ENCODE data around the gene TTC39C. TPM values are rescaled to one million over a fixed set of nuclear protein-coding genes. Genes with fewer than 3 reads are reported as not detected.
"Not testable (repeated sequence)": the region's sequence is repeated elsewhere in the genome, so short reads cannot be mapped to it uniquely, and the experiment has no call there.

The TTC39C gene
- total RNA-seq, 1 donor from 2014 or later = 68.4 TPM

DNA sequence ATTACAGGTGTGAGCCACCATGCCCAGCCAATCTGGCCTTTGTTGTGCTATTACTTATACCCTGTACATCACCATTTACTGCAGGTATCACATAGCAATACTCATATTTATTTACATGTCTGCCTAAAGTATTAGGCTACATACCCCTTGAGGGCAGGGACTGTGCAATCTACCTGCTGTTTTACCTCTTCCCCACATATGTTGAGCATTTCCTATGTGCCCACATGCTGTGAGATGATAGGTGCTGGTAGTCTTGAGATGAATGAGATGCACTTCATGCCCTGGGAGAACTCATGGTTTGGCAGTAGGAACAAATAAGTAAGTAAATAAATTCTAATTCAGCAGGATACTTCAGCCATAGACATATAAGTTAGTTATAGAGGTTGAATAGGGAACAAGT is 59.2 kb downstream of the TTC39C start:
- Mint-ChIP-seq H3K27ac (no peak overlapping the region), H3K9me3 (peaks cover 4% of the 10 kb centered on the region), H3K4me3 (no peak overlapping the region), H3K4me1 (peaks cover 11% of the 10 kb centered on the region), H3K36me3 (ENCODE audit: low read depth) (peaks cover 61% of the 10 kb centered on the region), H3K27me3 (no peaks in the 10 kb centered on the region)
- ATAC-seq (ENCODE audit: low read depth) (no peak), DNase-seq (no peak)
- POLR2A ChIA-PET = interaction anchor here (1.0 kb wide), 1 partner anchor 9 kb away, joined by 3 read pairs; no protein-coding TSS in a partner anchor
- CTCF ChIA-PET = no interaction called here
- intact Hi-C loops (cut with micrococcal nuclease) = loop anchor here (2.0 kb wide), 1 partner anchor 19 kb away; no protein-coding TSS in a partner anchor
- TF ChIP-seq, protein P1, sequence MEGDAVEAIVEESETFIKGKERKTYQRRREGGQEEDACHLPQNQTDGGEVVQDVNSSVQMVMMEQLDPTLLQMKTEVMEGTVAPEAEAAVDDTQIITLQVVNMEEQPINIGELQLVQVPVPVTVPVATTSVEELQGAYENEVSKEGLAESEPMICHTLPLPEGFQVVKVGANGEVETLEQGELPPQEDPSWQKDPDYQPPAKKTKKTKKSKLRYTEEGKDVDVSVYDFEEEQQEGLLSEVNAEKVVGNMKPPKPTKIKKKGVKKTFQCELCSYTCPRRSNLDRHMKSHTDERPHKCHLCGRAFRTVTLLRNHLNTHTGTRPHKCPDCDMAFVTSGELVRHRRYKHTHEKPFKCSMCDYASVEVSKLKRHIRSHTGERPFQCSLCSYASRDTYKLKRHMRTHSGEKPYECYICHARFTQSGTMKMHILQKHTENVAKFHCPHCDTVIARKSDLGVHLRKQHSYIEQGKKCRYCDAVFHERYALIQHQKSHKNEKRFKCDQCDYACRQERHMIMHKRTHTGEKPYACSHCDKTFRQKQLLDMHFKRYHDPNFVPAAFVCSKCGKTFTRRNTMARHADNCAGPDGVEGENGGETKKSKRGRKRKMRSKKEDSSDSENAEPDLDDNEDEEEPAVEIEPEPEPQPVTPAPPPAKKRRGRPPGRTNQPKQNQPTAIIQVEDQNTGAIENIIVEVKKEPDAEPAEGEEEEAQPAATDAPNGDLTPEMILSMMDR (IDR thresholded peaks at IDR 0.05) = no peak

DNA sequence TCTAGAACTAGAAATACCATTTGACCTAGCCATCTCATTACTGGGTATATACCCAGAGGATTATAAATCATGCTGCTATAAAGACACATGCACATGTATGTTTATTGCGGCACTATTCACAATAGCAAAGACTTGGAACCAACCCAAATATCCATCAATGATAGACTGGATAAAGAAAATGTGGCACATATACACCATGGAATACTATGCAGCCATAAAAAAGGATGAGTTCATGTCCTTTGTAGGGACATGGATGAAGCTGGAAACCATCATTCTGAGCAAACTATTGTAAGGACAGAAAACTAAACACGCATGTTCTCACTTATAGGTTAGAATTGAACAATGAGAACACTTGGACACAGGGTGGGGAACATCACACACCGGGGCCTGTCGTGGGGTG is 60.2 kb downstream of the TTC39C start:
- POLR2A ChIA-PET; CTCF ChIA-PET; H3K27ac Mint-ChIP-seq; H3K9me3 Mint-ChIP-seq; ATAC-seq (ENCODE audit: low read depth); H3K4me1 Mint-ChIP-seq; DNase-seq; H3K4me3 Mint-ChIP-seq; H3K27me3 Mint-ChIP-seq: not testable (repeated sequence)
- intact Hi-C loops (cut with micrococcal nuclease) = loop anchor here (2.0 kb wide), 1 partner anchor 20 kb away; no protein-coding TSS in a partner anchor
- peaks cover 62% of the 10 kb centered on the region for H3K36me3 Mint-ChIP-seq (ENCODE audit: low read depth)

DNA sequence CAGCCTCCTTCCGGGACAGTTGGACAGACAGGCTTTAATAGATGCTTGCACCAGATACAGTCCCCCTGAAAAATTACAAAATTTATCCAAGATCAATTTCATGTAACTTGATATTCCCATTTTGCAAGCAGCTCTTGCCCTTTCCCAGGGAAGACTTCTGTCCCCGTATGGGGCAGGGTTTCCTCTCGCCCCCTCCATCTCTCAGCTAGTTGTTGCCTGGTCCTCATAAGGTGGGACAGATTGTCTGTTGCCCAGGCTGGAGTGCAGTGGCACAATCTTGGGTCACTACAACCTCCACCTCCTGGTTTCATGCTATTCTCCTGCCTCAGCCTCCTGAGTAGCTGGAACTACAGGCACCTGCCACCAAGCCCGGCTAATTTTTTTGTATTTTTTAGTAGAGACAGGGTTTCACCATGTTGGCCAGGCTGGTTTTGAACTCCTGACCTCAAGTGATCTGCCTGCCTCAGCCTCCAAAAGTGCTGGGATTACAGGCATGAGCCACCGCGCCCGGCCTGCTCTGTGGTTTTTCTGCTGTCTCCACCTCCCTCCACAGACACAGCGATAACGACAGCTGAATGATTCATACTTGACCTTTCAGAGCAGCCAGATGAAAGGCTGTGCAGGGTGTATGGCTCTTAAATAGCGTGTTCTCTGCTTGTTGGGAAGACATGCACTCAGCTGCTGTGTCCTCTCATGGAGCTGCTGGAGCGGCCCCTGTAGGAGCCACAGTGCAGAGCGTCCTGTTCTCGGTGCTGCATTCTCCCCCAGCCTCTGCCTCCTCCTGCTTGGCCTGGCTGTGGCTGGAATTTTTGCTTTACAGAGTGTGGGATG is 61.4 kb downstream of the TTC39C start:
- intact Hi-C loops (cut with micrococcal nuclease) = loop anchor here (2.0 kb wide), 1 partner anchor 21 kb away; no protein-coding TSS in a partner anchor
- Mint-ChIP-seq H3K27me3 (no peaks in the 10 kb centered on the region), H3K27ac (no peak overlapping the region), H3K9me3 (peaks cover 4% of the 10 kb centered on the region), H3K4me3 (no peak overlapping the region), H3K4me1 (peaks cover 4% of the 10 kb centered on the region), H3K36me3 (ENCODE audit: low read depth) (peaks cover 65% of the 10 kb centered on the region)
- TF ChIP-seq, protein P1 (IDR thresholded peaks at IDR 0.05) = no peak
- DNase-seq = no peak
- CTCF ChIA-PET = no interaction called here
- POLR2A ChIA-PET = interaction anchor here (0.6 to 1.0 kb wide), 2 partner anchors 8 to 484 kb away, joined by 3 to 4 read pairs; no protein-coding TSS in a partner anchor
- ATAC-seq (ENCODE audit: low read depth) = peak; percentile 83

DNA sequence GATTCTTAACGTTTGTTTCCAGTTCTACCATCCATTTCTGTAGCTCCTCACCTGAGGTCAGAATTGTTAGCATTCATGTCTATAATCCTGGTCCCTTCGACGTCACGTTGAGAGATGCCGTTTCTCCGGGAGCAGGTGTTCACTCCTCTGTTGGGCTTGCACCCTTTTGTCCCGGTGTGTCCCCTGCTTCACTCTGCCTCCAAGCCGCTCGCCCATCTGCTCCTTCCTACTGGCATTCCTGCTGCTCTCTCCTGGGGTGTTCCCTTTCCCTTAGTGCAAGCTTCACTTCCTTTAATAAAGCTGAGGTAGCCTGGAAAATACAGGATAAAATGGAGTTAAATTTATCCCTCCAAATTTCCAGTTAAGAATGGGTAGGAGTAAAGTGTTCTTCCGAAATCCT is 62.4 kb downstream of the TTC39C start:
- ChIA-PET CTCF (no interaction called here), POLR2A (interaction anchor here (1.0 kb wide), 1 partner anchor 9 kb away, joined by 4 read pairs; no protein-coding TSS in a partner anchor)
- TF ChIP-seq, protein P1 (IDR thresholded peaks at IDR 0.05) = no peak
- ATAC-seq (ENCODE audit: low read depth) = no peak
- Mint-ChIP-seq H3K36me3 (ENCODE audit: low read depth) (peaks cover 63% of the 10 kb centered on the region), H3K27me3 (no peaks in the 10 kb centered on the region), H3K4me3 (no peak overlapping the region), H3K9me3 (peaks cover 4% of the 10 kb centered on the region), H3K27ac (no peak overlapping the region), H3K4me1 (peaks cover 4% of the 10 kb centered on the region)
- no peak for DNase-seq
- intact Hi-C loops (cut with micrococcal nuclease) = no loop called here

DNA sequence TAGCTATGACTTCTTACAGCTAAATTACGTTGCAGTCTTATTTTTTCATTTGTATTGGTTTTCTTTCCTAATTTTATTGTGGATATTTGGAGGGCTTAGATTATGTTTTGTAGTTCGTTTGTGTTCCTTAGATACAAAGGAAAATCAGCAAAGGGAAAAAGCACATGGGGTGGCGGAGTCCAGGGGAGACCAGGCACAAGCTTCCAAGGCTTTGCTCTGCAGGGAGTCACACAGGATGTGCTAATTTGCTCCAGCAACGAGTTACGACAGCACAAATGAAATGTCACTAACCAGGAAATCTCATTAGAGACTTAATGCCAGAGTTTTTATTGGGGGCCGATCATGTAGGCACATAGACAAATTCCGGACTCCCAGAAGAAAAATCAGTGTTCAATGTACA is 63.8 kb downstream of the TTC39C start:
- TF ChIP-seq, protein P1 (IDR thresholded peaks at IDR 0.05) = no peak
- ChIA-PET POLR2A (no interaction called here), CTCF (no interaction called here)
- H3K27ac Mint-ChIP-seq = no peak overlapping the region
- no peak for DNase-seq
- peaks cover 4% of the 10 kb centered on the region for H3K4me1 Mint-ChIP-seq
- no peak overlapping the region for H3K4me3 Mint-ChIP-seq
- intact Hi-C loops (cut with micrococcal nuclease) = no loop called here
- H3K9me3 Mint-ChIP-seq = peaks cover 4% of the 10 kb centered on the region
- no peak for ATAC-seq (ENCODE audit: low read depth)
- H3K27me3 Mint-ChIP-seq = no peaks in the 10 kb centered on the region
- peaks cover 65% of the 10 kb centered on the region for H3K36me3 Mint-ChIP-seq (ENCODE audit: low read depth)
